Measurements from ENCODE around the gene KIRREL3. TPM values are rescaled to one million over a fixed set of nuclear protein-coding genes. Genes with fewer than 3 reads are reported as not detected.

The KIRREL3 gene
- total and polyA plus RNA-seq, 9 of the 15 experiments (the other 6 are each of a cell fraction or from before 2014, with no cell fraction given): 0.04 to 0.10 TPM; not detected in 7

- TF ChIP-seq ZBTB40 (IDR thresholded peaks at IDR 0.05) (no peak), ZBTB40 (CRISPR knock-in tag; IDR thresholded peaks at IDR 0.05) (no peak), FIP1L1 (IDR thresholded peaks at IDR 0.05; ENCODE audit: low read depth, low read length, poor library complexity, severe bottlenecking) (no peak), FOXM1 (IDR thresholded peaks at IDR 0.05; ENCODE audit: low read depth) (no peak), FOXM1 (CRISPR knock-in tag; IDR thresholded peaks at IDR 0.05; ENCODE audit: low read depth) (no peak), ZNF395 (CRISPR knock-in tag; IDR thresholded peaks at IDR 0.05) (no peak), TSHZ1 (CRISPR knock-in tag; IDR thresholded peaks at IDR 0.05) (no peak)
- TF ChIP-seq, protein P1, sequence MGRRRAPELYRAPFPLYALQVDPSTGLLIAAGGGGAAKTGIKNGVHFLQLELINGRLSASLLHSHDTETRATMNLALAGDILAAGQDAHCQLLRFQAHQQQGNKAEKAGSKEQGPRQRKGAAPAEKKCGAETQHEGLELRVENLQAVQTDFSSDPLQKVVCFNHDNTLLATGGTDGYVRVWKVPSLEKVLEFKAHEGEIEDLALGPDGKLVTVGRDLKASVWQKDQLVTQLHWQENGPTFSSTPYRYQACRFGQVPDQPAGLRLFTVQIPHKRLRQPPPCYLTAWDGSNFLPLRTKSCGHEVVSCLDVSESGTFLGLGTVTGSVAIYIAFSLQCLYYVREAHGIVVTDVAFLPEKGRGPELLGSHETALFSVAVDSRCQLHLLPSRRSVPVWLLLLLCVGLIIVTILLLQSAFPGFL (CRISPR knock-in tag; IDR thresholded peaks at IDR 0.05): no peak
Measured at GRCh38 chr11:126450198-126450597, 550.4 kb downstream of the KIRREL3 start (continued).

Data from K562 (cell line).